H9 (cell line): Measurements from ENCODE around the gene OTUB2. TPM values are rescaled to one million over a fixed set of nuclear protein-coding genes. Genes with fewer than 3 reads are reported as not detected.

Source experiments
- DNase-seq: peaks from one replicate; pipeline ENCODE4 v3.0.0-alpha.2; 2017
- H2AFZ ChIP-seq: one replicate; pipeline ENCODE4 v1.6.1; 2013; ENCODE audit warnings: mild to moderate bottlenecking, low read length, control low read depth, moderate library complexity
- H2AK5ac ChIP-seq: 2 replicates; pipeline ENCODE4 v1.6.1; 2013; ENCODE audit warnings: low read length, control low read depth, mixed read lengths; ENCODE audit not compliant: insufficient read length
- H2BK120ac ChIP-seq: one replicate; pipeline ENCODE4 v1.6.1; 2013; ENCODE audit warnings: low read depth, mild to moderate bottlenecking, low read length, control low read depth, inconsistent platforms; ENCODE audit not compliant: poor library complexity, severe bottlenecking
- H2BK12ac ChIP-seq: 2 replicates; pipeline ENCODE4 v1.6.1; 2013; ENCODE audit warnings: low read length, control low read depth, mixed read lengths, low read depth; ENCODE audit not compliant: insufficient read length
- H2BK15ac ChIP-seq: 2 replicates; pipeline ENCODE4 v1.6.1; 2013; ENCODE audit warnings: low read depth, low read length, control low read depth
- H2BK20ac ChIP-seq: one replicate; pipeline ENCODE4 v1.6.1; 2013; ENCODE audit warnings: low read depth, mild to moderate bottlenecking, low read length, control low read depth, inconsistent platforms; ENCODE audit not compliant: poor library complexity, severe bottlenecking
- H2BK5ac ChIP-seq: 2 replicates; pipeline ENCODE4 v1.6.1; 2013; ENCODE audit warnings: low read length, control low read depth, mixed read lengths; ENCODE audit not compliant: insufficient read length
- H3K14ac ChIP-seq: 2 replicates; pipeline ENCODE4 v1.6.1; 2013; ENCODE audit warnings: low read length, control low read depth; ENCODE audit not compliant: insufficient read depth
- H3K18ac ChIP-seq: 2 replicates; pipeline ENCODE4 v1.6.1; 2013; ENCODE audit warnings: low read depth, mild to moderate bottlenecking, mixed read lengths, low read length, control low read depth; ENCODE audit not compliant: insufficient read length
- H3K23ac ChIP-seq: 2 replicates; pipeline ENCODE4 v1.6.1; 2013; ENCODE audit warnings: low read length, control low read depth, mixed read lengths, low read depth; ENCODE audit not compliant: insufficient read length
- H3K23me2 ChIP-seq: 2 replicates; pipeline ENCODE4 v1.6.1; 2013; ENCODE audit warnings: low read depth, mild to moderate bottlenecking, mixed read lengths, low read length, control low read depth; ENCODE audit not compliant: insufficient read length, poor library complexity, severe bottlenecking
- H3K27ac ChIP-seq: 2 replicates; pipeline ENCODE4 v1.5.1; 2013; ENCODE audit warnings: low read length, control low read depth, mixed read lengths, low read depth; ENCODE audit not compliant: insufficient read length
- H3K27me3 ChIP-seq: 2 replicates; pipeline ENCODE4 v1.6.1; 2013; ENCODE audit warnings: low read length, control low read depth, inconsistent platforms; ENCODE audit not compliant: insufficient read depth
- H3K4ac ChIP-seq: 2 replicates; pipeline ENCODE4 v1.6.1; 2013; ENCODE audit warnings: low read depth, mild to moderate bottlenecking, control low read depth, inconsistent platforms, low read length, moderate library complexity
- H3K4me1 ChIP-seq: 2 replicates; pipeline ENCODE4 v1.6.1; 2013; ENCODE audit warnings: low read length, control low read depth, inconsistent platforms; ENCODE audit not compliant: insufficient read depth
- H3K4me2 ChIP-seq: 2 replicates; pipeline ENCODE4 v1.6.1; 2013; ENCODE audit warnings: low read length, control low read depth, mixed read lengths; ENCODE audit not compliant: insufficient read length, insufficient read depth
- H3K56ac ChIP-seq: 2 replicates; pipeline ENCODE4 v1.6.1; 2013; ENCODE audit warnings: low read depth, mild to moderate bottlenecking, mixed read lengths, low read length, control low read depth; ENCODE audit not compliant: insufficient read length
- H3K79me1 ChIP-seq: 2 replicates; pipeline ENCODE4 v1.6.1; 2013; ENCODE audit warnings: low read depth, mild to moderate bottlenecking, moderate library complexity, low read length, control low read depth, inconsistent platforms; ENCODE audit not compliant: insufficient read depth, poor library complexity, severe bottlenecking
- H3K79me2 ChIP-seq: 2 replicates; pipeline ENCODE4 v1.6.1; 2013; ENCODE audit warnings: low read length, control low read depth, inconsistent platforms; ENCODE audit not compliant: insufficient read depth
- H3K9ac ChIP-seq: 2 replicates; pipeline ENCODE4 v1.6.1; 2013; ENCODE audit warnings: low read length, control low read depth, mixed read lengths; ENCODE audit not compliant: insufficient read length; ENCODE audit errors: extremely low read depth
- H3K9me3 ChIP-seq: one replicate; pipeline ENCODE4 v1.6.1; 2013; ENCODE audit warnings: low read depth, low read length, inconsistent platforms; ENCODE audit not compliant: control insufficient read depth
- H3T11ph ChIP-seq: one replicate; pipeline ENCODE4 v1.6.1; 2013; ENCODE audit warnings: mild to moderate bottlenecking, low read length, control low read depth, inconsistent platforms
- H4K20me1 ChIP-seq: one replicate; pipeline ENCODE4 v1.6.1; 2013; ENCODE audit not compliant: control insufficient read depth, insufficient read length, insufficient read depth
- H4K5ac ChIP-seq: 2 replicates; pipeline ENCODE4 v1.6.1; 2013; ENCODE audit warnings: low read depth, mild to moderate bottlenecking, mixed read lengths, low read length, control low read depth; ENCODE audit not compliant: insufficient read length
- H4K8ac ChIP-seq: replicated peaks from 2 replicates; pipeline ENCODE4 v1.6.1; 2013; ENCODE audit warnings: low read length, control low read depth, mixed read lengths, low read depth; ENCODE audit not compliant: insufficient read length
- H4K91ac ChIP-seq: 2 replicates; pipeline ENCODE4 v1.6.1; 2013; ENCODE audit warnings: low read depth, mild to moderate bottlenecking, moderate library complexity, mixed read lengths, low read length, control low read depth; ENCODE audit not compliant: insufficient read length
- H3K27ac Mint-ChIP-seq, 3 experiments: 2 replicates in 2 of 3; 3 replicates in 1 of 3; pipeline ENCODE4 v1.8.0; 2020 to 2021; ENCODE audit warnings: mixed read lengths in 3 of 3, mild to moderate bottlenecking in 1 of 3, moderate library complexity in 1 of 3
- H3K27me3 Mint-ChIP-seq: 2 replicates; pipeline ENCODE4 v1.8.0; 2021; ENCODE audit warnings: low read depth, mild to moderate bottlenecking, moderate library complexity, mixed read lengths
- H3K36me3 Mint-ChIP-seq, 3 experiments: 2 replicates in 2 of 3; 3 replicates in 1 of 3; pipeline ENCODE4 v1.8.0; 2020 to 2021; ENCODE audit warnings: low read depth in 3 of 3, mixed read lengths in 3 of 3; ENCODE audit not compliant: insufficient read depth in 1 of 3
- H3K4me1 Mint-ChIP-seq, 2 experiments: 2 replicates each; pipeline ENCODE4 v1.8.0; 2020; ENCODE audit warnings: mixed read lengths in 2 of 2
- H3K4me3 Mint-ChIP-seq, 2 experiments: 2 replicates in 1 of 2; 3 replicates in 1 of 2; pipeline ENCODE4 v1.8.0; 2020 to 2021; ENCODE audit warnings: mild to moderate bottlenecking in 2 of 2, mixed read lengths in 2 of 2, moderate library complexity in 1 of 2
- H3K9me3 Mint-ChIP-seq, 2 experiments: 2 replicates in 1 of 2; 3 replicates in 1 of 2; pipeline ENCODE4 v1.8.0; 2020; ENCODE audit warnings: mild to moderate bottlenecking in 2 of 2, mixed read lengths in 2 of 2, moderate library complexity in 1 of 2
- CTCF ChIP-seq: fragments of 200-600 bp; sonication (generic); conservative IDR thresholded peaks from 3 replicates; pipeline ENCODE4 v1.8.0; 2021; ENCODE audit warnings: antibody characterized with exemption, mild to moderate bottlenecking
- WGBS: extraction: QIAGEN DNeasy Blood & Tissue Kit; methylation state at CpG from one replicate; pipeline ENCODE4 v1.1.7; 2013; ENCODE audit warnings: missing lambda C conversion rate, low lambda C conversion rate, mixed read lengths; ENCODE audit not compliant: insufficient read length; ENCODE audit errors: extremely low coverage; 5-methylcytosine and 5-hydroxymethylcytosine counted together
- total RNA-seq: library from RNA; stranded (reverse); gene quantifications from 2 replicates; pipeline ENCODE4 v1.2.1, GENCODE V29; 2021

OTUB2 gene
- total RNA-seq, 1 experiment from 2014 or later: 3.6 TPM

- no CpG with 5 or more reads among the region's 4 CpGs for WGBS
- Mint-ChIP-seq H3K27me3 (peaks cover 5% of the 10 kb centered on the region), H3K4me3 (no peak overlapping the region), H3K9me3 (no peaks in the 10 kb centered on the region), H3K4me1 (peaks cover 4 to 11% of the 10 kb centered on the region in 2 experiments), H3K36me3 (no peaks in the 10 kb centered on the region), H3K27ac (no peak overlapping the region)
- H4K20me1 ChIP-seq: no peaks in the 10 kb centered on the region
- H3K27me3 ChIP-seq: no peaks in the 10 kb centered on the region
- no peak overlapping the region for H2BK5ac ChIP-seq
- H4K5ac ChIP-seq: no peak overlapping the region
- no peak for TF ChIP-seq CTCF
- H2BK120ac ChIP-seq: no peak overlapping the region
- H3K56ac ChIP-seq: no peak overlapping the region
- no peak overlapping the region for H2AK5ac ChIP-seq
- no peaks in the 10 kb centered on the region for H3K79me2 ChIP-seq
- H2AFZ ChIP-seq: no peak overlapping the region
- no peak overlapping the region for H3K9ac ChIP-seq
- DNase-seq: no peak
- no peak overlapping the region for H2BK15ac ChIP-seq
- H3T11ph ChIP-seq: no peak overlapping the region
- H2BK12ac ChIP-seq: no peak overlapping the region
- H4K91ac ChIP-seq: no peak overlapping the region
- H2BK20ac ChIP-seq: no peak overlapping the region
- H3K23ac ChIP-seq: no peak overlapping the region
- no peak overlapping the region for H3K14ac ChIP-seq
- no peaks in the 10 kb centered on the region for H3K23me2 ChIP-seq
- H3K4me2 ChIP-seq: no peak overlapping the region
- H3K9me3 ChIP-seq: no peaks in the 10 kb centered on the region
- no peak overlapping the region for H4K8ac ChIP-seq
- H3K18ac ChIP-seq: no peak overlapping the region
- H3K4ac ChIP-seq: no peak overlapping the region
- H3K4me1 ChIP-seq: no peaks in the 10 kb centered on the region
- no peaks in the 10 kb centered on the region for H3K79me1 ChIP-seq
- no peak overlapping the region for H3K27ac ChIP-seq
Observed at GRCh38 chr14:94003397-94003796, 22.7 kb upstream of the OTUB2 start.
